K562 (cell line): Measurements from ENCODE around the gene DLL4.
A peak's percentile ranks its signal among the peaks of the same experiment; 100 is the strongest.

Experiments
- MED1 ChIP-seq: sonication (generic); formaldehyde crosslinking; IDR thresholded peaks from 2 replicates; pipeline ENCODE4 v1.8.1; 2023; ENCODE audit warnings: missing genetic modification reagents, borderline replicate concordance
- NFRKB ChIP-seq: fragments of 450-650 bp; IDR thresholded peaks from 2 replicates; pipeline ENCODE4 v1.6.1; 2016; ENCODE audit warnings: low read depth
- RBFOX2 ChIP-seq: fragments of 200-400 bp; formaldehyde crosslinking; IDR thresholded peaks from 2 replicates; pipeline ENCODE4 v1.6.1; 2017; ENCODE audit warnings: low read depth, mild to moderate bottlenecking, low read length, moderate library complexity
- SIN3A ChIP-seq, 2 experiments: fragments of 150-350 bp in 1 of 2; IDR thresholded peaks; 2 replicates each; pipeline ENCODE4 v1.6.1; 2011 to 2016; ENCODE audit warnings: borderline replicate concordance in 2 of 2, low read depth in 2 of 2, low read length in 2 of 2, mild to moderate bottlenecking in 2 of 2, moderate library complexity in 2 of 2; ENCODE audit not compliant: control insufficient read depth in 1 of 2
- TCF7 ChIP-seq: sonication (generic); IDR thresholded peaks from 2 replicates; pipeline ENCODE4 v1.6.1; 2016; ENCODE audit warnings: antibody characterized with exemption, borderline replicate concordance
- TOE1 ChIP-seq, 2 experiments: fragments of 450-650 bp in 1 of 2; sonication (generic) in 1 of 2; formaldehyde crosslinking in 1 of 2; IDR thresholded peaks; 2 replicates each; pipeline versions ENCODE4 v1.7.1 to v1.8.0; 2016 to 2022; ENCODE audit warnings: borderline replicate concordance in 2 of 2, mild to moderate bottlenecking in 2 of 2, antibody characterized with exemption in 1 of 2, inconsistent platforms in 1 of 2, low read depth in 1 of 2, missing genetic modification reagents in 1 of 2, moderate library complexity in 1 of 2
- ZNF12 ChIP-seq: sonication (generic); formaldehyde crosslinking; IDR thresholded peaks from 2 replicates; pipeline ENCODE4 v1.4.0; 2020; ENCODE audit warnings: mild to moderate bottlenecking, missing genetic modification reagents
- ZNF217 ChIP-seq: sonication (generic); formaldehyde crosslinking; IDR thresholded peaks from 2 replicates; pipeline ENCODE4 v1.8.0; 2022; ENCODE audit warnings: mild to moderate bottlenecking, missing genetic modification reagents
- TF ChIP-seq, protein P1 (sequence below), 2 experiments: fragments of 450-650 bp in 1 of 2; sonication (generic) in 1 of 2; formaldehyde crosslinking in 1 of 2; IDR thresholded peaks in 1 of 2; conservative IDR thresholded peaks in 1 of 2; 2 replicates each; pipeline versions ENCODE4 v1.6.1 to v1.8.1; 2016 to 2023; ENCODE audit warnings: mild to moderate bottlenecking in 2 of 2, moderate library complexity in 2 of 2, inconsistent platforms in 1 of 2, missing genetic modification reagents in 1 of 2
- TF ChIP-seq, protein P2 (sequence below): sonication (generic); formaldehyde crosslinking; IDR thresholded peaks from 2 replicates; pipeline ENCODE4 v1.8.1; 2023; ENCODE audit warnings: mild to moderate bottlenecking, missing genetic modification reagents

DNA sequence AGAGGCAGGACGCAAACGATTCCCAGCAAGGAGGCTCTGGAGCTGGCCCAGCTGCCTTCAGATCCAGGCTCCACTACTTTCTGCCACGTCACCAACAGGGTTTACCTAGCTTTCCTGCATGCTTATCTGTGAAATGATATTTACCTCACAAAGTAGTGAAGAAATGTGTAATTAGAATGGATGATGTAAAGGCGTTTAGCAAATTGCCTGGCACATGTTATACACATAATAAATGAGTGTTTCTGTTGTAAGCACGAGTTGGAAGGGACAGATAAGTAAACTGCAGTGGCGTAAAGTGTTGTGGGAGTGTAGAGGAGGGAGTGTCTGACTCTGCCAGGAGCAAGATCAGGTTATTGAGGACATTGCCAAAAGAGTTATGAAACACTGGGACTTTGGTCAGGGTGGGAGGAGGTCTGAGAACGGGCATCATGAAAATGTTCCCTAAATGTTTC, 20.6 kb downstream of the DLL4 start:
- TF ChIP-seq NFRKB (no peak), ZNF217 (CRISPR knock-in tag) (no peak), TOE1 (IDR thresholded peaks at IDR 0.05; ENCODE audit: borderline replicate concordance) (0 out of 2 replicates have a peak, but pooled peaks have one; percentile 18), TOE1 (CRISPR knock-in tag; IDR thresholded peaks at IDR 0.05; ENCODE audit: borderline replicate concordance, low read depth) (no peak), MED1 (no peak), SIN3A (IDR thresholded peaks at IDR 0.05; ENCODE audit: borderline replicate concordance in 2 of 2, control insufficient read depth in 1 of 2, low read depth in 2 of 2, low read length in 2 of 2) (no peak), RBFOX2 (no peak), ZNF12 (no peak), TCF7 (no peak)
- TF ChIP-seq, protein P1, sequence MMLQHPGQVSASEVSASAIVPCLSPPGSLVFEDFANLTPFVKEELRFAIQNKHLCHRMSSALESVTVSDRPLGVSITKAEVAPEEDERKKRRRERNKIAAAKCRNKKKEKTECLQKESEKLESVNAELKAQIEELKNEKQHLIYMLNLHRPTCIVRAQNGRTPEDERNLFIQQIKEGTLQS (IDR thresholded peaks at IDR 0.05), result no peak
- TF ChIP-seq, protein P1 (CRISPR knock-in tag; conservative IDR thresholded peaks at IDR 0.05), result no peak
- TF ChIP-seq, protein P2, sequence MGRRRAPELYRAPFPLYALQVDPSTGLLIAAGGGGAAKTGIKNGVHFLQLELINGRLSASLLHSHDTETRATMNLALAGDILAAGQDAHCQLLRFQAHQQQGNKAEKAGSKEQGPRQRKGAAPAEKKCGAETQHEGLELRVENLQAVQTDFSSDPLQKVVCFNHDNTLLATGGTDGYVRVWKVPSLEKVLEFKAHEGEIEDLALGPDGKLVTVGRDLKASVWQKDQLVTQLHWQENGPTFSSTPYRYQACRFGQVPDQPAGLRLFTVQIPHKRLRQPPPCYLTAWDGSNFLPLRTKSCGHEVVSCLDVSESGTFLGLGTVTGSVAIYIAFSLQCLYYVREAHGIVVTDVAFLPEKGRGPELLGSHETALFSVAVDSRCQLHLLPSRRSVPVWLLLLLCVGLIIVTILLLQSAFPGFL (CRISPR knock-in tag), result no peak
